IPS-NIHi7 (cell line): ENCODE measurements around the gene OR8K5.
"Not testable (repeated sequence)": the region's sequence is repeated elsewhere in the genome, so short reads cannot be mapped to it uniquely, and the experiment has no call there.

Experiments used
- DNase-seq: peaks from one replicate; pipeline ENCODE4 v3.0.0; 2012; ENCODE audit warnings: mixed read lengths; ENCODE audit errors: extremely low spot score

OR8K5 gene, protein sequence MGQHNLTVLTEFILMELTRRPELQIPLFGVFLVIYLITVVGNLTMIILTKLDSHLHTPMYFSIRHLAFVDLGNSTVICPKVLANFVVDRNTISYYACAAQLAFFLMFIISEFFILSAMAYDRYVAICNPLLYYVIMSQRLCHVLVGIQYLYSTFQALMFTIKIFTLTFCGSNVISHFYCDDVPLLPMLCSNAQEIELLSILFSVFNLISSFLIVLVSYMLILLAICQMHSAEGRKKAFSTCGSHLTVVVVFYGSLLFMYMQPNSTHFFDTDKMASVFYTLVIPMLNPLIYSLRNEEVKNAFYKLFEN

DNA sequence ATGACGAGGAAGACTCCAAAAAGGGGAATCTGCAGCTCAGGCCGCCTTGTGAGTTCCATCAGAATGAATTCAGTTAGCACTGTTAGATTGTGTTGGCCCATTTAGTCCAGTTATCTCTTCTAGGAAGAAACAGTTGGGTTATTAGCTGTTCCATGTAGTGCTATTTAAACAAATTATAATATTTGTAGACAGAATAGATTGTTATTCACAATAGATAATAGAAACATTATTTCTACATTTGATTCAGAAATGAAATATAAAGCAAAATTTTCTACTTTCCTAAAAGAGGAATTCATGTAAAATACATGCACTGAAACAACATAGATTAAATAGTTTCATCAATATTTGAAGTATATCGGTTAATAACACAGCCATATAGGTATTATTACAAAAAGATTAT, at the start of gene OR8K5:
Gene OR8K5 (minus strand): TSS at position 101 of the 400 bp plus-strand sequence. CDS start 0 bp downstream, at position 101.
- no peak for DNase-seq

DNA sequence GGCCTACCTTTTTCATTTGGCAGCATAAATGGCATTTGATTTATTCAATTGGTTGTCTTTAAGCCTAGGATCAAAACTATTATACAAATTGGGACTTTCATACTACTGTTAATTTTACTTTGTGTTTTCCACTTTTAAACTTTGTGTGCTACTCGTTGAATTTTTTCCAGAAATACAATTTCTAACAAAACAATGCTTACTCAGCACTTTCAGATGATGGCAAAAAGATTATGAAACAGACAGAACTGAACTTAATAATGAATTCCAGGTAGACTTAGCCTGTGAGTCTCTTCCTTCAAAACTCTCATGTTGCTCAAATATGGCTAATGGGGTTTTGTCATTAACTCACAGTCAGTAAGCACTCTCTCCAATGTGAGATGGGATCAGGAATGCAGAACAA, 47.7 kb upstream of the OR8K5 start:
- DNase-seq: no peak

DNA sequence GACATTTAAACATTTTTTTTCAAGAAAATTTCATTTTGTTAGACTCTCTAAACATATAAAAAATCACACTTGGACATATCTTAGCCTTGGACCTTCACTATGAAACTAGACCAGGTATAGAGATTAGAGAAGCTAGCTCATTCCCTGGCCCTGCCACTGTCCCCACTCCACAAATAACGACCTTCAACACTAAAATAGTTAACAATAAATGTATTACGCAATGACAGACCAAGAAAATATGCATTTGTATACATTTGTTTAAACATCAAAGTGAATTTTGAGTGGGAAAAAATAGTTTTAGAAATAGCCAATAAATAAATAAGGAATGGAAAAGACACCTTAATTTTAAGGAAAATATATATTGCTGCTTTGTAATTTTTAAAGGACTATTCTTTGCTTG, 37.2 kb upstream of the OR8K5 start:
- no peak for DNase-seq

DNA sequence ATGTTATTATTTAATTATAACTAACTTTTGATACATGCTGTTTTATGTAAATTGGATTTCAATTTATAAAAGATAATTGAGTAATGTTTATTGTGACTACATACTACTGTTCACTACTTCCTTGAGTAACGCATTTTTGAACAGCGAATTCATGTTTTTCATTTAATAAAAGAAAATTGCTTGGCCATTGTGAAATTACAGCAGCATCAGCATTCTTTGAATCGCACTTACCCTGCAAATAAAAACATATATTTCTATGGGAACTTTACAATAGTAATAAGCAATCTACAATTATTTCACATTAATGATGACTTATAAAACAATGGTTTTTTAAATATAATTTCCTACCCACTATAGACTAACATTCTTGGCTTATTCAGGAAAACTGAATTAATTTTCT, 36.6 kb upstream of the OR8K5 start:
- no peak for DNase-seq

DNA sequence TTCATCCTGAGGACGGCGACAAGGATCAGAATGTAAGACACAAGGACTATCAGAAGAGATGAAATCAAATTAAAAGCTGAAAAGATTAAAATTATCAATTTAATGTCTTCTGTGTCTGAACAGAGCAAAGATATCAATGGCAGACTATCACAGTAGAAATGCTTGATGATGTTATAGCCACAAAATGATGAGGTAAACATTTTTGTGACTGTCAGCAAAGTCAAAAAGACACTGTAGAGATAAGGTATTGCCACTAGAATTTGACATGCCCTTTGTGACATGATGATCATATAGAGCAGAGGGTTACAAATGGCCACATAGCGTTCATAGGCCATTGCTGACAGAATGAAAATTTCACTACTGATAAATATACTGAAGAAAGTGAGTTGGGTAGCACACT, 28.5 kb upstream of the OR8K5 start:
- DNase-seq: no peak

DNA sequence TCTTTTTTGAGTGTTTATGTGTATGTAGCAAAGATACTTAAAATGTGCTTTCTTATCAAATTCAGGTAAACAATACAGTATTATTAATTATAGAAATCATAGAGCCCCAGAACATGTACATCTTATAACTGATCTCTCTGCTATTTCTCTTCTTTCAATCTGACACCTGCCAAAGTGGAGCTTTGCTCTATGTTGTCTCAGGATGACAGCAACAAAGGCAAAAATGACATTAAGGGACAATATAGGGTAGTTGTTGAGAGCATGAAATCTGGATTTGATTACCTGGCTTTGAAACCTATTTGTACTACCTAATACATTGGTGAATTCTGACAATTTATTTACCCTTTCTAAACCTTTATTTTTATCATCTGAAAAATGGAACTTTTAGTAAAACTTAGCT, 23.3 kb upstream of the OR8K5 start:
- no peak for DNase-seq

DNA sequence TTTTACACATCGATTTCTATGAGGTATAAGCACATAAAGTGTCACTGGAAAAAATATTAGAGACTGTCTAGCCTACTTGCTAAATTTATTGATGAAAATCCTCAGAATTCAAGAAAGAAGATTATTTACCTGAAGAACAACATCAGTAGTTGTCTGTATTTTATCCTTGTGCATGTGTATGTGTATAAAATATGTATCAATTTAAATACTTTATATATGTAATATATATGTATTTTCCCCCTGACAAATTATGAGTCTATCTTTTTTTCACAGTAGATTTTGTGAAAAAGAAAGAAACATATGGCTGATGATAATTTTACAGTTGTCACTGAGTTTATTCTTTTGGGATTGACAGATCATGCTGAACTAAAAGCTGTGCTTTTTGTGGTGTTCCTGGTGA, 16.2 kb upstream of the OR8K5 start, which contains the start of gene OR5J2:
Gene OR5J2 (plus strand): TSS at position 301 of the 400 bp plus-strand sequence. CDS start 0 bp downstream, at position 301.
- DNase-seq: no peak

DNA sequence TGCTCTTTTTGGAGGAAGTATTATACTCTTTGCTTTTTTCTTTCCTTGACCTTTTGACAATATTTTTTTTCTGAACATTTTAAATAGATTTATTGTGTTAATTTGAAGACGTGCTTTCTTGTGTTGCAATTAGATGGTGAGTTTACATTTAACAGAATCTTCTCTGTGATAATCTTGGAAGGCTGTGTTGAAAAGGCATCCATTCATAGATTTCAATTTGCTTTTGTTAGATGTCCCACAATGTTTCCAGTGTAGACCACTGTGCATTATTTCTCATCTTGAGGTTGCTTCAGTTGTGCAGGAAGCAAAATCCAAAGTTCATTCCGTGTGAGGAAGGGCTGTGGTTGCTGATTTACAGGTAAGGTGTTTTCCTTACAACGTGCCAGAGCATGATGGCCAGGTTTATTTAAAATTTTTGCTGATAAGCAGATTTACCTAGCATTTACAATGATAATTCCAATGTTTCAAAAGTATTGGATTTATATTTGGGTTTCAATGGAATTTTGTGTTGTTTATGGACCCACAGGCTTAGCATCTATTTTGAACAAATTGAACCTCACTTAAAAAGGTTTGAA, 12.2 kb upstream of the OR8K5 start:
- DNase-seq: no peak

DNA sequence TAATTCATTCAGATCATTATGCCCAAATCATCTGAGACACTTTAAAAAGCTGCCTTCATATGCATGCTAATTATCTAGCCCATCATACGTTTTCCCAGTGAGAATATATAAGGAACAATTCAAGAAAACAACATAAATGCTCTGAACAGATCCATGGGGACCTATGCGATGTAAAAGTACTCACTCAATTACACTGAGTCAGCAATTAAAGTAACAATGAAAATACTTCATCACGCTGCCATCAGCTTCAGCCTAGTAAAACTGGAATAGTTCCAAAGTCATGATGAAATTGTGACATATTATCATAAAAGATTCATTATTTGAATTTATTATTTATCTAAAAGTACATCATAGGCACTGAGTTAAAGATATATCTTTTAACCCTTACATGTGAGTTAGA, 3.7 kb upstream of the OR8K5 start:
- no peak for DNase-seq

DNA sequence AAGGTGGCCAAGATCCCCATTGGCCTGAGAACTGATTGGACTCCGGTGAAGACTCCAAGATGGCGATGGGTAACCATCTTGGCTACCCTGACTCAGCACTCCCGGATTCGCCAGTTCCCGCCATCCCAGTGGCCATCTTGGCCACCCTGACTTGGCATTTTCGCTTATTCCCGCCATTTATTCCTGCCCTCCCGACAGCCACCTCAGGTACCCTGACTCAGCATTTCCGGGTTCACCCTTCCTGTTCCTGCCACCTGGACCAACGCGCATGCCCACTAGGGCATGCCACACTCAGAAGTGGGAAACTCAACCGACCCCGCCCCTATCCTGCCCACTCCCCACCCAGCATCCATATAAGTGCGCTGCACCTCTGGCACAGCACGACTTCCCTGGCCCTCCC, 7.8 kb downstream of the OR8K5 start:
- no peak for DNase-seq

DNA sequence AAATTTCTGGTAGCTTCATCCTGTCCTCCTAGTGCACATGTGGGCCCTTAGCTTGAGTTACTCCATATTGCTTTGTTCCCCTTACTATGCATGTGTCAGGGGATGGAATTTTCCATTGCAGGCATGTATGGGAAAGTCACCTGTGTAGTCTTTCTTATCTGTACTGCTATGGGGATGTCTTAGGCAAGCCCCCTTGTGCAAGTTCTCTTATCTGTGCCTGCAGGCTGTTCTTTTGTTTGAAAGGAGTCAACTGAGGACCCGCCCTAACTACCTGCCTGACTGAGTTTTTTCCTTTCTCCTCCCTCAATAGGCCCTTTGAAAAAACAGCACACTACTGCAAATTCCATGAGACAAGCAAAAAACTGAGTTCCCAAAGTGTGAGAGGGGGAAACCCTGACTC, 8.7 kb downstream of the OR8K5 start:
- DNase-seq: no peak

DNA sequence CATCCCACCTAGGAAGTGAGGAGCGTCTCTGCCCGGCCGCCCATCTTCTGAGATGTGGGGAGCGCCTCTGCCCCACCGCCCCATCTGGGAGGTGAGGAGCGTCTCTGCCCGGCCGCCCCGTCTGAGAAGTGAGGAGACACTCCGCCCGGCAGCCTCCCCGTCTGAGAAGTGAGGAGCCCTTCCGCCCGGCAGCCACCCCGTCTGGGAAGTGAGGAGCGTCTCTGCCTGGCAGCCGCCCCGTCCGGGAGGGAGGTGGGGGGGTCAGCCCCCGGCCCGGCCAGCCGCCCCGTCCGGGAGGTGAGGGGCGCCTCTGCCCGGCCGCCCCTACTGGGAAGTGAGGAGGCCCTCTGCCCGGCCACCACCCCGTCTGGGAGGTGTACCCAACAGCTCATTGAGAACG, 16.4 kb downstream of the OR8K5 start:
- not testable (repeated sequence) for DNase-seq

DNA sequence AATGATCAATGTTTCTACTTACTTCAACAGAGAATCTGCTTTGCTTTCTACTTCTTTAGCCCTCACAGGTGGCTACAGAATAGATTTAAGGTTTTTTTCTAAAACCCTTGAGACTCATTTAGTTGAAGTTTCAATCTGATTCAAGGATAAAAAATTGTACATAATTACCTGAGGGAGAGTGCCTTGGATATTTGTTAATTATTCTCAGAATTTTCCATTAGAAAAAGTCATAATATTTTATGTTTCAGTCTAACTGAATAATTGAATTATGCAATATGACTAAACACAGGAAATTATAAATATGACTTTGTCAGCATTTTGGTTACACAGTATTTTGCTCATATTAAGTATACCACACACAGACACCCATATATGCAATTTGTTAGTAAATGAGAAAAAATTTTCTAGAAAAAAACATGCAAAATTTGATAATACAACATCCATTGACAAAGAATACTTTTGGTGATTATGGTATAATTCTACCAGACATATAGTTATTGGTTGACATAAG, 19.9 kb downstream of the OR8K5 start, which contains the start of gene OR8J3:
Gene OR8J3 (minus strand): TSS at position 51 of the 511 bp plus-strand sequence. CDS start 2,483 bp downstream, outside the sequence.
- DNase-seq: no peak

DNA sequence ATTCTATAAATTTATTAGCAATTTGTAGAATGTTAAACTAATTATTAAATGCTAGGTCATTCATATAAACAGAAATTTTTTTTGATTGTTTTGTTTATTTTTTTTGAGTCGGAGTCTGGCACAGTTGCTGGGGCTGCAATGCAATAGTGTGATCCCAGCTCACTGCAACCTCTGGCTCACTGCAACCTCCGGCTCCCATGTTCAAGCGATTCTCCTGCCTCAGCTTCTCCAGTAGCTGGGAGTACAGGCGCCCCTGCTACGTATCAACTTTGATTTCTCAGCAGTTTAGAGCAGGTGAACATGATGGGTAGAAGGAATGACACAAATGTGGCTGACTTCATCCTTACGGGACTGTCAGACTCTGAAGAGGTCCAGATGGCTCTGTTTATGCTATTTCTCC, 38.0 kb downstream of the OR8K5 start, which contains the start of gene OR8H3:
Gene OR8H3 (plus strand): TSS at position 301 of the 400 bp plus-strand sequence. CDS start 0 bp downstream, at position 301.
- DNase-seq: no peak
